OCI-LY1 (cell line): ENCODE data around the gene TRIO.

Experiments
- H2AFZ ChIP-seq: fragments of 200-600 bp; sonication (generic), shearing (Covaris generic); 2 replicates; pipeline ENCODE4 v1.6.0; 2014; ENCODE audit warnings: antibody characterized with exemption, mild to moderate bottlenecking, low read length
- H3F3A ChIP-seq: fragments of 200-600 bp; sonication (generic), shearing (Covaris generic); 2 replicates; pipeline ENCODE4 v1.6.0; 2014; ENCODE audit warnings: mild to moderate bottlenecking, antibody characterized with exemption, low read length, moderate library complexity; ENCODE audit not compliant: insufficient read depth
- H3K27ac ChIP-seq: fragments of 200-600 bp; sonication (generic); 2 replicates; pipeline ENCODE4 v1.5.1; 2014; ENCODE audit warnings: low read length, mixed run types, mild to moderate bottlenecking, low read depth; ENCODE audit not compliant: poor library complexity, severe bottlenecking
- H3K27me3 ChIP-seq: fragments of 200-600 bp; sonication (generic); 2 replicates; pipeline ENCODE4 v1.6.0; 2014; ENCODE audit warnings: antibody characterized with exemption, mild to moderate bottlenecking, low read length, moderate library complexity; ENCODE audit not compliant: insufficient read depth
- H3K36me3 ChIP-seq: fragments of 200-600 bp; sonication (generic); 2 replicates; pipeline ENCODE4 v1.6.1; 2014; ENCODE audit warnings: mild to moderate bottlenecking, antibody characterized with exemption, low read length, moderate library complexity, mixed read lengths; ENCODE audit not compliant: insufficient read depth
- H3K4me1 ChIP-seq: fragments of 200-600 bp; sonication (generic); 2 replicates; pipeline ENCODE4 v1.5.1; 2014; ENCODE audit warnings: mild to moderate bottlenecking, low read length, moderate library complexity; ENCODE audit not compliant: insufficient read depth, severe bottlenecking
- H3K4me2 ChIP-seq: fragments of 200-600 bp; sonication (generic), shearing (Covaris generic); 2 replicates; pipeline ENCODE4 v1.6.1; 2014; ENCODE audit warnings: low read length
- H3K4me3 ChIP-seq: fragments of 200-600 bp; sonication (generic); 2 replicates; pipeline ENCODE4 v1.5.1; 2014; ENCODE audit warnings: low read length, low read depth, mild to moderate bottlenecking, mixed read lengths; ENCODE audit not compliant: poor library complexity, severe bottlenecking
- H3K79me2 ChIP-seq: fragments of 200-600 bp; shearing (Covaris generic); 2 replicates; pipeline ENCODE4 v1.6.1; 2016; ENCODE audit warnings: mixed run types, low read length, mixed read lengths; ENCODE audit not compliant: insufficient read depth
- H3K9ac ChIP-seq: fragments of 200-600 bp; sonication (generic), shearing (Covaris generic); 2 replicates; pipeline ENCODE4 v1.6.1; 2014; ENCODE audit warnings: mild to moderate bottlenecking, low read length, mixed read lengths
- H3K9me2 ChIP-seq: fragments of 200-600 bp; sonication (generic), shearing (Covaris generic); 2 replicates; pipeline ENCODE4 v1.6.1; 2014; ENCODE audit warnings: low read depth, mild to moderate bottlenecking, low read length, mixed read lengths
- H3K9me3 ChIP-seq: fragments of 200-600 bp; shearing (Covaris generic); 2 replicates; pipeline ENCODE4 v1.6.1; 2014; ENCODE audit warnings: low read length, mixed read lengths
- H4K20me1 ChIP-seq: fragments of 200-600 bp; sonication (generic), shearing (Covaris generic); 2 replicates; pipeline ENCODE4 v1.6.0; 2016; ENCODE audit warnings: mild to moderate bottlenecking, low read length; ENCODE audit not compliant: insufficient read depth
- EZH2 ChIP-seq: fragments of 200-600 bp; sonication (generic), shearing (Covaris generic); IDR thresholded peaks from 2 replicates; pipeline ENCODE4 v1.8.0; 2017; ENCODE audit warnings: borderline replicate concordance, mixed run types, mild to moderate bottlenecking, antibody characterized with exemption, low read length, moderate library complexity, mixed read lengths
- TF ChIP-seq, protein P1 (sequence below): fragments of 200-600 bp; sonication (generic), shearing (Covaris generic); IDR thresholded peaks from 2 replicates; pipeline ENCODE4 v1.5.1; 2017; ENCODE audit warnings: mild to moderate bottlenecking, antibody characterized with exemption, low read length, moderate library complexity, mixed read lengths

TRIO gene

DNA sequence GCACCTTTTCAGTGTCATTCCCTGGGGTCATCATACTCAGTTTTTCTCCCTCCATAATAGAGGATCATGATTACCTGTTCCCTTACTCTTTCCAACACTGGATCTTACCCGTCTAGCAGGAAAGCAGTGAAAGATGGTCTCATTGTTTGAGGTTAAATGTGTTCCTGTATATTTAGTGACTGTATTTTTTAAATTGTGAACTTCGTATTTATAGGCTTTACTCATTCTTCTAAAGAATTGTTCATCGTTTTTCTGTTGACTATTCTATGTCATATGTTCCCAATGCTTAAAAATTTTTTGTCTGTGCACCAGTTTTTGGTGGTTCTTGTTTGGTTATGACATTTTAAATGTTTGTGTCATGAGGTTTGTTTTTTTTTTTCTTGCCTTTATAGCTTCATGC is 233.6 kb downstream of the TRIO start:
- Histone ChIP-seq H3K27me3 (no peaks in the 10 kb centered on the region), H2AFZ (no peak overlapping the region), H3K36me3 (no peaks in the 10 kb centered on the region), H3K4me1 (no peaks in the 10 kb centered on the region), H3K9ac (no peak overlapping the region), H3K9me3 (no peaks in the 10 kb centered on the region), H3K79me2 (no peaks in the 10 kb centered on the region), H3K4me2 (no peak overlapping the region), H3K9me2 (no peaks in the 10 kb centered on the region), H3K27ac (no peak overlapping the region), H4K20me1 (no peaks in the 10 kb centered on the region), H3K4me3 (no peak overlapping the region), H3F3A (no peaks in the 10 kb centered on the region)
- TF ChIP-seq EZH2 = no peak
- TF ChIP-seq, protein P1, sequence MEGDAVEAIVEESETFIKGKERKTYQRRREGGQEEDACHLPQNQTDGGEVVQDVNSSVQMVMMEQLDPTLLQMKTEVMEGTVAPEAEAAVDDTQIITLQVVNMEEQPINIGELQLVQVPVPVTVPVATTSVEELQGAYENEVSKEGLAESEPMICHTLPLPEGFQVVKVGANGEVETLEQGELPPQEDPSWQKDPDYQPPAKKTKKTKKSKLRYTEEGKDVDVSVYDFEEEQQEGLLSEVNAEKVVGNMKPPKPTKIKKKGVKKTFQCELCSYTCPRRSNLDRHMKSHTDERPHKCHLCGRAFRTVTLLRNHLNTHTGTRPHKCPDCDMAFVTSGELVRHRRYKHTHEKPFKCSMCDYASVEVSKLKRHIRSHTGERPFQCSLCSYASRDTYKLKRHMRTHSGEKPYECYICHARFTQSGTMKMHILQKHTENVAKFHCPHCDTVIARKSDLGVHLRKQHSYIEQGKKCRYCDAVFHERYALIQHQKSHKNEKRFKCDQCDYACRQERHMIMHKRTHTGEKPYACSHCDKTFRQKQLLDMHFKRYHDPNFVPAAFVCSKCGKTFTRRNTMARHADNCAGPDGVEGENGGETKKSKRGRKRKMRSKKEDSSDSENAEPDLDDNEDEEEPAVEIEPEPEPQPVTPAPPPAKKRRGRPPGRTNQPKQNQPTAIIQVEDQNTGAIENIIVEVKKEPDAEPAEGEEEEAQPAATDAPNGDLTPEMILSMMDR = no peak

DNA sequence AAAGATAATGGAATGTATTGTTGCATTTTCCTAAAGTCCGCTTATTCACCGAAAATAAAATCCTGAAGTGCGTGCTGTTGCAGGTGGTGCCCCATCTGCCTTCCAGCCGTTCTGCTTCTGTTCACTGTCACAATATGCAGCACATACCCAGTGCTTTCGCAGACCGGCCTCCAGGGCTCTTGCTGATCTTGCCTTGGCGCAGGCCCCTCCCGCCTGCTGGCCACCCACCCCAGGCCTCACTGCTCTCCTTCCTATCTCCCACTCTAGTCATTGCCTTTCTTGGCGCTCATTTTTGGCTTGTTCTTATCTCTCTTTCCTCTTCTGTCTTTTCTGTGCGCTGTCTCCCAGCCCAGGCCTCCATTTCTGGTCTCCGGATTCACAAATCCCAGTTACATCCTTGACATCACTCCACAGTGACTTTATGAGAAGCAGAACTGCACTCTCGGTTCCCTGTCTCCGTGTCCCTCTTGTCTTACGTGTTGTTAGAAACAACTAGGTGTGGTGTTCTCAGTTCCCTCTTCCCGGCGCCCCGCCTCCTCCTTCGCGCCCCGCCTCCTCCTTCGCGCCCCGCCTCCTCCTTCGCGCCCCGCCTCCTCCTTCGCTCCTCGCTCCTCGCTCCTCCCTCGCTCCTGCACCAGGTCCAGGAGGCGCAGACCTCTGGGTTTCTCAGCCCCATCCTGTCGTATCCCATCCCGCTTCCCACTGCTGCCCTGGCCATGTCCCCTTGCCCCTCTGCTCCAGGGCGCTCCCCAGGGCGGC is 236.8 kb downstream of the TRIO start:
- Histone ChIP-seq H3K27me3 (no peaks in the 10 kb centered on the region), H3K9me3 (no peaks in the 10 kb centered on the region), H3K9me2 (no peaks in the 10 kb centered on the region), H3F3A (no peaks in the 10 kb centered on the region), H3K9ac (no peak overlapping the region), H2AFZ (no peak overlapping the region), H3K4me3 (no peak overlapping the region), H4K20me1 (no peaks in the 10 kb centered on the region), H3K4me1 (no peaks in the 10 kb centered on the region), H3K36me3 (no peaks in the 10 kb centered on the region), H3K4me2 (no peak overlapping the region), H3K79me2 (no peaks in the 10 kb centered on the region), H3K27ac (no peak overlapping the region)
- TF ChIP-seq, protein P1 = no peak
- TF ChIP-seq EZH2 = no peak

DNA sequence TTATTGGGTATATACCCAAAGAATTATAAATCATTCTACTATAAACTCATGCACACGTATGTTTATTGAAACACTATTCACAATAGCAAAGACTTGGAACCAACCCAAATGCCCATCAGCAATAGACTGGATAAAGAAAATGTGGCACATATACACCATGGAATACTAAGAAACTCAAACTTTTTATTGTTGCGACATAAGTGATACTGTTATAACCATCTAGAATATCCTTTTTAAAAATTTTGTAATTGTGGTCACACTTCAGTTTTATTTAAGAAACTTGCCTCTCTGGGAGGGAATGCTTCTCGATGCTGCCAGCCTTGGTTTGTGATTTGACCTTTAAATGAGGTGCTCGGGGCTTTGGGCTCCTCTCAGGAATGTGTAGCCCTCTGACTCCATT is 237.6 kb downstream of the TRIO start:
- no peak overlapping the region for H3K27ac ChIP-seq
- no peak overlapping the region for H3K4me2 ChIP-seq
- no peaks in the 10 kb centered on the region for H4K20me1 ChIP-seq
- no peaks in the 10 kb centered on the region for H3K79me2 ChIP-seq
- no peak overlapping the region for H3K9ac ChIP-seq
- no peaks in the 10 kb centered on the region for H3K36me3 ChIP-seq
- no peaks in the 10 kb centered on the region for H3K9me2 ChIP-seq
- TF ChIP-seq, protein P1 = no peak
- no peak for TF ChIP-seq EZH2
- no peaks in the 10 kb centered on the region for H3K4me1 ChIP-seq
- H2AFZ ChIP-seq = no peak overlapping the region
- H3K4me3 ChIP-seq = no peak overlapping the region
- H3K9me3 ChIP-seq = no peaks in the 10 kb centered on the region
- no peaks in the 10 kb centered on the region for H3F3A ChIP-seq
- no peaks in the 10 kb centered on the region for H3K27me3 ChIP-seq
